ENCODE data around the gene HOGA1.
"Not testable (repeated sequence)": the region's sequence is repeated elsewhere in the genome, so short reads cannot be mapped to it uniquely, and the experiment has no call there.

- not testable (repeated sequence) for TF ChIP-seq SPI1, POLR2A, POLR2AphosphoS5, POU2F2 (IDR thresholded peaks at IDR 0.05; ENCODE audit: low read depth, low read length)
Observed at GRCh38 chr10:97555541-97555940, 28.6 kb upstream of the HOGA1 start.

Data from GM12891 (cell line).